HG03575 (cell line): Measurements from ENCODE around the gene LRG1.
"Not testable (repeated sequence)": the region's sequence is repeated elsewhere in the genome, so short reads cannot be mapped to it uniquely, and the experiment has no call there.

Experiments used
- ATAC-seq: cut with Tn5 transposase; IDR thresholded peaks from one replicate; pipeline ENCODE4 v1.9.1; 2021; ENCODE audit not compliant: unreplicated experiment, insufficient number of reproducible peaks, low FRiP score; ENCODE audit errors: extremely low read depth

LRG1 gene

DNA sequence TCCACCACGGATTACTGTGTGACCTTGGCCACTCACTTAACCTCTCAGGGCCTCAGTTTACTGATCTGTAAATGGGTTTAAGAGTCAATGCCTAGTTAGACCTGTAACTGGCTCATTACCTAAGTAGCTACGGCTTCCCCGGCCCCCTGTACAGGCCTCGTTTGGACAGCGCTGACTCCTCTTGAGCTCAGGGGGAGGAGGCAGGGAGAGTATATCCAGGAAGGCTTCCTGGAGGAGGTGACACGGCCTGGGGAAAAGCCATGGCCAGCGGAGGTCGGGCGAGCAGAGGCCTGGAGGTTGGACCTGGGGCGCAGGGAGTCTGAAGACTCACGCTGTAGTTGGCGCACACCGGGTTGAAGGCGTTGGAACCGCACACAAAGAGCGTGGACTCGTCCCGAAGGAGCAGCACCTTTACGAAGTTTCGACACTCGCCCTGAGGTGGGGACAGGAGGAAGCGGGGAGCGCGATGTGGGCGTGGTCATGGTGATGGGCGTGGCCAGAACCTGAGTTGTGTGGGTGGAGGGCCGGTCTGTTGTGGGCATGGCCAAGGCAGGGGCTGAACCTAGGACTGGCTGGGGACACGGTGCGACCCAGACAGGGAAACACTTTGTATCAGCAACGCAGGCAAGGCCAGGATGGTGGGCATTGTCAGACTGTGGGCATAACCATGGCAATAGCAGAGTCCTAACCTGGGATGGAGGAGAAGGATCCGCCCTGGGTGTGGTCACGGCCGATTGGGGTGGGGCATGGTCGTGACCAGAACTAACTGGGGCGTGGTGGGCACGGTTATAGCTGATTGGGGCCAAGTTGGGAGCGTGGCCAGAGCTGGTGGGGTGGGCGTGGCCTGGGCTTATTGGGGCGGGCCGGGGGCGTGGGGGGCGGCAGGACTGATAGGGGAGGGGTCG, 16.1 kb upstream of the LRG1 start:
- ATAC-seq, result no peak

DNA sequence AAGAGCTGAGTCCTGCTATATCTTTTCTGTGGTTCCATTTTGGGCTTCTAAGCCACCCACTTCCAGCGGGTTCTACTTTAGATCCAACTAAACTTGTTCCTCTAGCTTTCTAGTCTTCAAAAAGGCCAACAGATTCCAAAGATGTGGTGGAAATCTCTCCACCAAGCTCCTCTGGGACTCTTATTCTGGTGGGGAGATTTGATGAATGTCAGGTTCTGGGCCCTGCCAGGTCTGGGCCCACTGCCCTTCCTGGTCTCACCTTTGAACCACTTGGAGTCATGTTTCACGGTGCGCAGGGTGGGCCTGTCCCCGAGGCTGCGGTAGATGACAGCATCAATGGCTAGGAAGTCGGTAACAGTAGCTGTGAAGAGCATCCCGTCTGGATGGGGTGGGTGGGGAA, 14.9 kb upstream of the LRG1 start:
- no peak for ATAC-seq

DNA sequence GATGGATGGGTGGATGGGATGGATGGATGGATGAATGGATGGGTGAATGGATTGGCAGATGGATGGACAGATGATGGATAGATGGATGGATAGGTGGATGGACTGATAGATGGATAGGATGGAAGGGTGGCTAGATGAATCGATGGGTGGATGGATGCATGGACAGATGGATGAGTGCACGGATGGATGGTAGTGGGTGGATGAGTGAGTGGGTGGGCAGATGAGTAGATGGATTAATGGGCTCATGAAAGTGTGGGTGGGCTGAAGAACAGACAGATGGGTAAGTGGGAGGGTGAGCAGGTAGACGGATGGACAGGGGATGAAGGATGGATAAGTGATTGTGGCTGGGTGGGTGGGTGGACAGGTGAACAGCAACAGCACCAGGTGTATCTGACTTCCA, 13.9 kb upstream of the LRG1 start:
- ATAC-seq, result no peak

DNA sequence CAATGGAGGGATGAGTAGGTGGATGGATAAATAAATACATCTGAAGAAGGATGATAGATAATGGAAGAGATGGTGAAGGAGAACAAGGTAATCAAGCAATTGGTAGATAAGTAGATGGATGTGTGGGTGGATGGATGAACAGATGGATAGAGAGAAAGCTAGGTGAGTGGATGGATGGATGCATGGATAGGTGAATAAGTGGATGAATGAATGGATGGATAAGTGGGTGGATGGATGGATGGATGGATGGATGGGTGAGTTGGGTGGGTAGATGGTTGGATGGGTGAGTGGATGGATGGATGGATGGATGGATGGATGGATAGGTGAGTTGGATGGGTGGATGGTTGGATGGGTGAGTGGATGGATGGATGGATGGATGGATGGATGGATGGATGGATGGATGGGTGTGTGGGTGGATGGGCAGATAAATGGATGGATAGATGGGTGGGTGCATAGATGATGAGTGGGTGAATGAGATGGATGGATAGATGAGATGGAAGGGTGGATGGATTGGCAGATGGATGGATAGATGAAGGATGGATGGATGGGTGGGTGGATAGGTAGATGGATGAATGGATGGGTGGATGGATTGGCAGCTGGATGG, 13.4 kb upstream of the LRG1 start:
- ATAC-seq, result no peak

DNA sequence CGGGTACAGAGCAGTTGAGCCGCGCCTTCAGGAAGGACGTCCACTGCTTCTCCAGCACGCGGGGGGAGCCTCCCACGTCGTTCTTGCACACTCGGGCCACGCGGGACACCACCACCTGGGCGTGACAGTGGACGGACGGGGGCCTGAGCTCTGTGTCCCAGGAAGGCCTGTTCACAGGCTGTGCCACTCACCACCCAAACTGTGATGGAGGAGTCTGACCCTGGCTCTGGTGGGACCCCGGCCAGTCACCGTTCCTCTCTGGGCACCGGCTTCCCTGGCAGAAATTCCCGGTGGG, 12.6 kb upstream of the LRG1 start:
- ATAC-seq, result no peak

DNA sequence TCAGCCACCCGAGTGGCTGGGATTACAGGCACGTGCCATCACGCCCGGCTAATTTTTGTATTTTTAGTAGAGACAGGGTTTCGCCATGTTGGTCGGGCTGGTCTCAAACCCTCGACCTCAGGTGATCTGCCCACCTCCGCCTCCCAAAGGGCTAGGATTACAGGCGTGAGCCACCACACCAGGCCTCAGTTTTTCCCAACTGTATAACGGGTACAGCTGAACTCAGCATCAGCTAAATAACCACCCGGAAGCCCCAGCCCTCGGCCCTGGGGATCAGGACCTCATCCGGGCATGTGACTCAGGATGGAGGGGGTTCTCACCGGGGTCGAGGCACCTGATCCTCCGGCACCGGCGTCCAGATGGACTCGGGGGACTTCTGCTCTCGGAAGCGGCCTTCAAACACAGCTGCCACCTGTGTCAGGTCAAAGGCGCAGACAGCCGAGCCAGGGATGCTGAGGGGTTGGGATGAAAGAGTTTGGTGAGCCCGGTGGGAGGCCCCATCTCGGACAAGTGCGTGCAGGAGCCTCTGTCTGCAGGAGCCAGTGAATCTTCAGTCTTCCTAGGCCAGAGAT, 10.7 kb upstream of the LRG1 start:
- ATAC-seq, result no peak

DNA sequence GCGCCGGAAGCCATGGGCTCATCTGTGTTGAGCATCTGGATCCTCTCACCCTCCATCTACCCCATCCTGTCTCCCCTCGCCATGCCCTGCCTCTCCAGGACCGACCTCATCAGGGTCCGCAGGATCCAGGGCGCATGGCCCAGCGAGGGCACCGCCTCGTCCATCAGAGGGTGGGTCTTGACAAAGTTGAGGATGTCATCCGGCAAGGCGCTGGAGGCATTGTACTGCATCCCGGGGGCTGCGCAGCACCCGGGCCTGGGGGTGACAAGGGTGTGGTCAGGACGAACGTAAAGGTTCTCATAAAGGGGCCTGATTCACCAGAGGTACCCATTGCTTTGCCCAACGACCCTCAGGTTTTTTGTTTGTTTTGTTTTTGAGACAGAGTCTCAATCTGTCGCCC, 10.2 kb upstream of the LRG1 start:
- ATAC-seq, result no peak

DNA sequence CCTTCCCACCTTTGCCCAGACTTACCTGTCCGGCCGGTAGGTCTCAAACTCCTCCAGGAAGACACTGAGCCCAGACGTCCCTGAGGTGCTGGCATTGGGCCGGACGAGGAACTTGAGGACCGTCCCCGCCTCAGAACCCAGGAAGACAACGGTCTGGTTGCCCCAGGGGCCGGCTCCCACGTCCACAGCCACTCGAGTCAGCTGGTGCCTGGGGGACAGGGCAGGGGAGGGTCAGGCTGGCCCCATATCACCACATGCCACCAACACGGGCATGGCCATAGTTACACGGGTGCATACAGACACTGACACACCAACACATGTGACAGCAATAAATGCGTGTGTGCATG, 8.4 kb upstream of the LRG1 start:
- no peak for ATAC-seq

DNA sequence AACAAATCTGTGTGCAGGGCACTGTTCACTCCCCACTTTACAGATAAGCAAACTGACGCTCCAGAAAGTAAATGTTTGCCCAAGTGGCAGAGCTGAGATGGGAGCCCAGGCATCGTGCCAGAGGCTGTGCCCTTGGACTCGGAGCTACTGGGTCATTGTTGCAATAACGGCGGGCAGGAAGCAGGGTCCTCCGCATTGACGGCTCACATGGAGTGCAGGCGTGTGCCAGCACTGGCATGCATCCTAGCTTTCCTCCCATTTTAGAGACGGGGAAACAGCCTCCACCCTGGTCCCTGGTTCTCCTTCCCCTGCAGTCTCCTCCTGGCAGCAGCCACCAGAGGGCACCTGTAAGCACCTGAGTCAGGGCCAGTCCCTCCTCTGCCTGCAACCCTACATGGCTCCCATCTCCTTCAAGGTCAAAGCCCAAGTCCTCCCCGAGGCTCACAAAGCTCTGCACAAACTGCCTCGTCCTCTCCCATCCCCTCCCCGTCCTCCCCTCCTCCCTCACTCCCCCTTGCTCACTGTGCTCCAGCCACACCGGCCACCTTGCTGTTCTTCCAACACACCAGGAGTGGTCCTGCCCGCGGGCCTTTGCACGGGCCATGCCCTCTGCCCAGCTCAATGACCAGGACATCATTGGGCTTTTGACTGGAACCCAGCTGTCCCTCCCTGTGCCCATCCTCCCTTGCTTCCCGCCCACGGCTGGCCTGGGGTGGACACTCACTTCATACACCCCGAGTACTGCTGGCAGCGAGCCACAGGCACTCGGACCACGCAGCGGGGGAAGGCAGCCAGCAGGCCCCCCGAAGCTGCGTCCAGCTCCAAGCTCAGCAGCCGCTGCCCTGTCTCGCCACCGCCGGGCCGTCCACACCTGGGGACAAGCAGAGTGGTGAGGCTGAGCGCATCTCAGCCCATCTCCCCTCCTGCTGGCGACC, 7.7 kb upstream of the LRG1 start:
- ATAC-seq, result no peak

DNA sequence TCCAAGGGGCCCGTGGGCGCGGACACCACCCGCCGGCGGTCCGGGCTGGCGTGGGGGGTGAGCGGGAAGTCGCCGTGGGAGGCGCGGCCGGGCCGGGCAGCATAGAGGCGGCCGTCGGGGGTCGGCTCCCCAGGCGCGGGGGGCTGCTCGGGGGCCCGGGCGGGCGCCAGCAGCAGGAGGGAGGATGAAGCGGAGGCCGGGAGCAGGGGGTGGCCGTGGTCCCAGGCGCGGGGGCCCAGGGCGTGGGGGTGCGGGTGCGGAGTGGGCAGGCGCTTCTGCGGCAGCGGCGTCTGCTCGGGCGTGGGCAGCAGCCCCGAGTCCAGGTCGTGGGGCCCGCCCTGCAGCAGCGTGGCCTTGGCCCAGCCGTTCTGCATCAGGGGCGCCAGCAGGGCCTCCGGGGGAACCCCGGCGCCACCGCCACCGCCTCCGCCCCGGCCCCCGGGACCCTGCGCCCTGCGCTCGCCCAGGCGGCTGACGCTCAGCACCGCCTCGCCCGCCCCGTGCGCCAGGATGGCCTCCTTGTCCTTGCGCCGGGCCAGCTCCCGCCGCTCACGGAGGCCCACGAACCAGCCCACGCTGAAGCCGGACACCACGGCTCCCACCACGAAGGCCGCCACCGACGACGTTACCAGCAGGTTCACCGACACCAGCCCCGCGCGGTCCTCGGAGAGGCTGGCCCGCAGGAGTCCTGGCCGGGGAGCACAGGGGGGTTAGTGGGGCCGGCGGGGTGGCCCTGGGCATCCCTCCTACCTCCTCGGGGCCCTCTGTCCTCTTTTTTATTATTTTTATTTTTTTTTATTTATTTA, 4.2 kb upstream of the LRG1 start:
- ATAC-seq, result no peak

DNA sequence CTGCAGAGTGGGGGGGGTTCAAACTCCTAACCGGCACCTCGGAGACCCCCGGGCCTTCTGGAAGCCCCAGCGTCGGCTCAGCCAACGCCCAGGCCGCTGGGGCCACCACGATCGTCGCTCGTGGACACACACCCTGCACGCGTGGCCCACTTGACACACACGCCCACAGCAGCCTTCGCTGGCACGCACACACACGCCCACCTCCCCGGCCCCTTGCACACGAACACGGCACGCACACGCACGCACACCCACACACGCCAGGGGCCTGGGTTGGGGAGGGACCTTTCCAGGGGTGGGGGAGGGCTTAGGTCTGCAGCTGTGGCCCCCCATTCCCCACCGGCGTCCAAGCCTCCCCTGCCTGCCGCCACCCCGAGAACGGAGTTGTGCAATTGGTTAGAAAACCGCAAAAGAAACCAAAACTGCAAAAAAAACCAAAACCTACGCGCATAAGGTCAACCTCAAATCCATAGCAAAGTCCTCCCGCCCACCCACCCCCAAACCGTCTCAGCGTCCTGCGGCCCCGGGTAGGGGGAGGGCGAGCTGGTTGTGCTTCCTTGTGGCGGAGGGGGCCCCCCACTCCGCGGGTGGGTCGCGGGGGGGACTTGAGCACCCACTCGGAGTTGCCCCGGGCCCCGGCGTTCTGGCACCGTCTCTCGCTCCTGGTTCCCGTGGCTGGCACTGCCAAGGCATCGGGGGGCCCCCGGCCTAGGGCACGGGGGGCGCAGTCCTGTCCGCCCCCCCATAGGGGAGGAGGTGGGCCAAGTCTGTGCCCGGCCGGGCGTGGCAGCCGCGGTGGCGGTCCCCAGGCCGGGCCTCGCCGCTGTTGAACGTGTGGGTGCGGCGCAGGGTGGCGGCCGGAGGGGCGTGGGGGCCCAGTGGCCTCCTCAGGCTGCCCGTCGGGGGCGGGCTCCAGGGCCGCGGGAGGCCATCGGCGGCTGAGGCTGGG, 3.3 kb upstream of the LRG1 start:
- ATAC-seq, result no peak

DNA sequence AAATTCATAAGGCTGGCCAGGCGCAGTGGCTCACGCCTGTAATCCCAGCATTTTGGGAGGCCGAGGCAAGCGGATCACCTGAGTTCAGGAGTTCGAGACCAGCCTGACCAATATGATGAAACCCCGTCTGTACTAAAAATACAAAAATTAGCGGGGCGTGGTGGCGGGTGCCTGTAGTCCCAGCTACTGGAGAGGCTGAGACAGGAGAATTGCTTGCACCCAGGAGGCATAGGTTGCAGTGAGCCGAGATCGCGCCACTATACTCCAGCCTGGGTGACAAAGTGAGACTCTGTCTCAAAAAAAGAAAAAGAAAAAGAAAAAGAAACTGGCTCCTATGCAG, 1.9 kb upstream of the LRG1 start:
- not testable (repeated sequence) for ATAC-seq

DNA sequence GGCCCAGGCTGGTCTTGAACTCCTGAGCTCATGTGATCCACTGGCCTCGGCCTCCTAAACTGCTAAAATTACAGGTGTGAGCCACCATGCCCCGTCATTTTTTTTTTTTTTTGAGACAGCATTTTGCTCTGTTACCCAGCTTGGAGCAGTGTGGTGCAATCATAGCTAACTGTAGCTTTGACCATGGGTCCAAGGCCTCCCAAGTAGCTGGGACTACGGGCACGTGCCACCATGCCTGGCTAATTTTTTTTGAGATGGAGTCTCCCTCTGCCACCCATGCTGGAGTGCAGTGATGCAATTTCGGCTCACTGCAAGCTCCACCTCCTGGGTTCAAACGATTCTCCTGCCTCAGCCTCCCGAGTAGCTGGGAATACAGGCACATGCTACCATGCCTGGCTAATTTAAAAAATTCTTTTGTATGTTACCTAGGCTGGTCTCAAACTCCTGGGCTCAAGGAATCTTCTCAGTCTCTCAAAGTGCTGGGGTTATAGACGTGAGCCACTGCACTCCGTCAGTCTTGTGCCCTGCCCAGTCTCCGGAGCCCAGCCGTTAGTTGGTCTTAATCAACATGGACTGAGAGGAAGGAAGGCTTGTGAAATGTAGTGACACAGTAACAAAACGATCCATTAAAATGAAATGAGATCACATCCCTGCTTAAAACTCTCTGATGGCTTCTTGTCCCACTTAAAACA, 1.4 kb upstream of the LRG1 start:
- no peak for ATAC-seq

DNA sequence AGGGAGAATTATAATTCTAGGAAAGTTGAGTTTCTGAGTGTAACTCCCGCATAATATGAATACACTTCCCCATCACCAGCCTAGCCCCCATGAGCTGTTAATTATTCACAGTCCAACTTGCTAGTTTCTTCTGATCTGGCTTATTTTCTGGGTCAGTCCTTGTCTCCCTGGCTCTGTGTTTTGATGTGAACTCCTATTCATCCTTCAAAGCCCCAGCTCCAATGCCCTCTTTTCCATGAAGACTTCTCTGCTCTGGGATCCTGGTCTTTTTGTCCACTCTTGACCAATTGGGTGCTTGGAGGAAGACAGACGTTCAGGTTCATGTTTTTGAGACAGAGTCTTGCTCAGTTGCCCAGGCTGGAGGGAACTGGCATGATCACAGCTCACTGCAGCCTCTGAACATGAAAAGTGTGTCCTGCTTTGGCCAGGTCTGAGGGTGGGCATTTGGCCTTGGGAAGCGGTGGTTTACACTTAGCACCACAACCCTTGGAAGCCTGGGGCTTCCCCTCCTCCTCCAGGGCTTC, 605 bp downstream of the LRG1 start:
- ATAC-seq, result no peak

DNA sequence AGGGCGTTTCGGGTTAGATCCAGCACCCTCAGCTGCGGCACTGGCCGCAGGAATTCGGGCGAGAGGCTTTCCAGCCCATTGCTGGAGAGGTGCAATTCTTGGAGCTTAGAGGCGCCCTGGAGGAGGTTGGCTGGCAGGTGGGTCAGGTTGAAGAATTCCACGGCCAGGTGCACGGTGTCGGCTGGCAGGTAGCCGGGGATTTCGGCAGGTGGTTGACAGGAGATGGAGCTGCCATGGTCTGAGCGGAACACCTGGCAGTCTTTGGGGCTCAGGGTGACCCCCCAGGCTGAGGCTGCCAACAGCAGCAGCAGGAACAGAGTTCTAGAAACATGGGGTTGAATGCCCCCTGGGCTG, 1.3 kb downstream of the LRG1 start:
- no peak for ATAC-seq

DNA sequence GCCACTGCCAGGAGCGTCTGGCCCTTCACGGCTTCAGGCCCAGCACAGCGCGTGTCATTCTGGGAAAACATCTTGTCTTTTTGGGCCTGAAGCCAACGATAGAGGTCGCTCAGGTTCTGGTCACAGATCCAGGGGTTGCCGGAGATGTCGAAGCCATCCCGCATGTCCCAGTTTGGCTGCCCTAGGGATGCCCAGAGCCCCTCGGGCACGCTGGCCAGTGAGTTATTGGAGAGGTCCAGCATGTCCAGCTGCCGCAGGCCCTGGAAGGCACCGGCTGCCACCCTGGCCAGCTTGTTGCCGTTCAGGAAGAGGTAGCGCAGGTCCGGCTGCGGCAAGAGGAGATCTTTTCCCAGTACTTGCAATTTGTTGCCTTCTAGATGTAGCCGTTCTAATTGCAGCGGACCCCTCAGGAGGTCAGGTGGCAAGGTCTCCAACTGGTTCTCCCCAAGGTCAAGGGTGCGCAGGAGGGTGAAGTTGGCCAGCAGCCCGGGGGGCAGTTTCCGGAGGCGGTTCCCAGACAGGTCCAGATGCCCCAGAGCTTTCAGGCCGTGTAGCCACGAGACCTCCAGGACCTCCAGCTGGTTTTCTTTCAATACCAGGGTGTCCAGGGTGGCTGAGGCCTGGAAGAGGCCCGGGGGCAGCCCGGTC, 1.8 kb downstream of the LRG1 start:
- no peak for ATAC-seq

DNA sequence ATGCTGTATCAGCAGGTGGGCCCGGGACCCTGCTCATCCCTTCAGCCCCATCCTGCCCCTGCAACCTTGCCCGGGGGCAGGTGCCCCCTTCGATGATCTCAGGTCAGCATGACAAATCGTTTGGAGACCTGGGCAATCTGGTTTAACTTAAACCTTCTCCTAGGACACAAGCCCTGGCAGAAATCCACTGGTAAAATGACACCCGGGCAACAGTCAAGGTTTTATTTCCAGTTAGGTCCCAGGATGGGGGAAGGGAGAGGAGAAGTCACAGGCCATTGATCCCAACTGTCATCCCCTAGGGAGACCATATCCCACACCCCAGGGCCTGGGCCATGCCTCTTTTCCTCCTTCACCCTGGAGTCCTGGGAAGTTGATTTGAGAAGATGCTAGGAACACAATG, 3.0 kb downstream of the LRG1 start:
- ATAC-seq, result no peak
